Right cardiac atrium (tissue), 5 donors: Measurements from ENCODE around the gene PTPRU. TPM values are rescaled to one million over a fixed set of nuclear protein-coding genes. Genes with fewer than 3 reads are reported as not detected.

Experiments used
- ATAC-seq, 2 donors: fragments of 200-7000 bp; cut with Tn5 transposase; one replicate each; pipeline versions ENCODE4 v1.8.0 to v1.9.1; 2020; ENCODE audit warnings: moderate library complexity in 2 of 2, mild to moderate bottlenecking in 1 of 2
- DNase-seq, 3 donors: peaks; one replicate each; pipeline ENCODE4 v3.0.0-alpha.2; 2020
- H3K27ac ChIP-seq: one replicate; pipeline ENCODE4 v1.5.1; 2013; ENCODE audit warnings: mild to moderate bottlenecking, low read length, control low read depth, moderate library complexity
- H3K27me3 ChIP-seq: one replicate; pipeline ENCODE4 v1.6.1; 2013; ENCODE audit not compliant: control insufficient read depth, insufficient read depth
- H3K4me1 ChIP-seq: one replicate; pipeline ENCODE4 v1.6.1; 2013; ENCODE audit warnings: low read length; ENCODE audit not compliant: control insufficient read depth, insufficient read depth
- H3K4me3 ChIP-seq: one replicate; pipeline ENCODE4 v1.5.1; 2013; ENCODE audit warnings: low read length, control low read depth
- H3K9me3 ChIP-seq: one replicate; pipeline ENCODE4 v1.6.1; 2013; ENCODE audit warnings: low read length; ENCODE audit not compliant: control insufficient read depth
- WGBS: extraction: QIAGEN DNeasy Blood & Tissue Kit; methylation state at CpG from one replicate; pipeline ENCODE4 v1.1.7; 2013; 5-methylcytosine and 5-hydroxymethylcytosine counted together
- intact Hi-C, 4 donors: fragments of 100-400 bp; cut with DNase I; formaldehyde crosslinking; loops; one replicate each; pipeline versions ENCODE4 v1.11.0 to v1.14.0; 2022 to 2023
- polyA plus RNA-seq: library from polyadenylated mRNA; stranded (reverse); fragments of 200-250 nt; gene quantifications from one replicate; pipeline ENCODE4 v1.2.3, GENCODE V29; 2013
- total RNA-seq, 4 donors: library from RNA; stranded (reverse); fragmentation: NEBNext Ultra II Directional; extraction: Animal tissue kit (Norgen Biotek cat#: 25700); gene quantifications; one replicate each; pipeline ENCODE4 v1.2.1, GENCODE V29; 2021
- donor health status: healthy with polysubstance abuse.
- donor health status: DM: no; HTN: yes; CAD: no.
- donor health status: DM: no; HTN: no; CAD: no.
- donor health status: DM: no; HTN: yes; CAD: no; lungs with severe emphysema.
- donor health status: DM: yes; HTN: yes; CAD: no.

PTPRU gene
- total and polyA plus RNA-seq, 5 donors, result 13.7 to 29.9 (median 23.2) TPM

DNA sequence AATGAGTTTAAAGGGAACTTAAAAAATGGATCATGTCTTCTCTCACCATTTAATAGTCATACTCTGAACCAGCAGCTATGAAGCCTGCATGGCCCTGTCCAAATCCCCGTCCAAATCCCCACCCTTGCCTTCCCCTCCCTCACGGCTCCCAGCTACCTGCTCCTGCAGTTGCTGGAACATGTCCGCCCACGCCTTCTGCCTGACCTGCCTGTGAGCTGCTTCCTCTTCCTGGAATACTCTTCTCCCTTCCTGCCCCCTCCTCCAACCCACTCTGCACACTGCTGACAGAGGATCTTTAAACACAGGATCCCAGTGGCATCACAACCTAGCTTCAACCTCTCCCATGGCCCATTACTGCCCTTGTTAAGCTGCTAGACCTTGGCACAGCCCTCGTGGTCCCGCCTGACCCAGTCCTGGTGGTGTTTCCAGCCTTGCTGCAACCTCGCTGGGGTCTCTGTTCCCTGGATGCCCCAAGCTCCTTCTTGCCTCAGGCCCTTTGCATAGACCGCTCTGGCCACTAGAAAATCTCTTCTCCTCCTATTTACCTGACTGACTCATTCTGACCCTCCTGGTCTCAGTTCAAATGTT is 118.3 kb downstream of the PTPRU start:
- DNase-seq, result no peak
- no peak for ATAC-seq

DNA sequence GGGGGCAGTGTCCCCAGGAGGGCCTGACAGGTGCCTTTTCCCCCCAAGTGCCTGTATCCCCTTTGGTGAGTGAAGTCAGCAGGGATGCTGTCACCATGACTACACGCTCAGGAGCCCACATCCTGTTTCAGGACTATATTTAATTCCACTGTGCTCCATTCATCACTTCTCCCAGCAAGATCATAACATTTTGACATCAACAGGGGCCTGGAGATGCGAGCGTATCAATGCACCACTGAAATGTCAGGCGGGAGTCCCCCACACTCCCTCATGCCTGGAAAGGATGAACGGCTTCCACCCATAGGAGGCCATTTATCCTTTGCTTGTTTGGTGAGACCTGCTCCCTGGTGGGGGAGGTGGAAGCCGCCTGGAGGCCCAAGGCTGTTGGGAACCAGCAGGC is 119.1 kb downstream of the PTPRU start:
- ATAC-seq (no peak), DNase-seq (no peak)
- intact Hi-C loops, result no loop called here
- H3K4me3 ChIP-seq, result no peak overlapping the region
- H3K27ac ChIP-seq, result no peak overlapping the region
- no peaks in the 10 kb centered on the region for H3K27me3 ChIP-seq
- H3K9me3 ChIP-seq, result no peaks in the 10 kb centered on the region
- H3K4me1 ChIP-seq, result no peaks in the 10 kb centered on the region
- WGBS, result 69% methylated on average over 6 of the region's 6 CpGs

More for the DNA sequence above, 118.3 kb downstream of the PTPRU start:
- 64% methylated on average over 8 of the region's 8 CpGs for WGBS
- Histone ChIP-seq H3K27me3 (no peaks in the 10 kb centered on the region), H3K9me3 (no peaks in the 10 kb centered on the region), H3K4me1 (no peaks in the 10 kb centered on the region), H3K27ac (no peak overlapping the region), H3K4me3 (no peak overlapping the region)
- intact Hi-C loops, result no loop called here

DNA sequence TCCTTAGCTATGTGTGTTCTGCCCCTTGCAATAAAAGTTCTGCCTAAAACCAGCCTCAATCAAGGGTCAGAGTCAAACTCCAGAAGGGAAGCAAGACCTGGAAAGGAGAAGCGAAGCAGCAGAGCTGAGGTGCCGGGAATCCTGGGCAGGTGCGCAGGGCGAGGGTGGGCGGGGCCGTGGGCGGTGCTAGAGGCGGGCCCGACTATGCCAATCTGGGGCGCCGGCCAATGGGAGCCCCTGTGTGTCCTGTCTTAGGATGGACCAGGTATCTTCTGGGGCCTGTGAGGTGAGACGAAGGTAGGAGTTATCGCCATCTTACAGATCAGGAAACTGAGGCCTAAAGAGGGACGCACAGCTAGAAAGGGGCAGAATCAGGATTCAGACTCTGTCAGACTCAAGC is 120.3 kb downstream of the PTPRU start:
- Histone ChIP-seq H3K4me1 (no peaks in the 10 kb centered on the region), H3K27me3 (no peaks in the 10 kb centered on the region), H3K4me3 (no peak overlapping the region), H3K27ac (no peak overlapping the region), H3K9me3 (no peaks in the 10 kb centered on the region)
- WGBS, result 62% methylated on average over 14 of the region's 14 CpGs
- ATAC-seq (no peak), DNase-seq (no peak)
- intact Hi-C loops, result no loop called here

DNA sequence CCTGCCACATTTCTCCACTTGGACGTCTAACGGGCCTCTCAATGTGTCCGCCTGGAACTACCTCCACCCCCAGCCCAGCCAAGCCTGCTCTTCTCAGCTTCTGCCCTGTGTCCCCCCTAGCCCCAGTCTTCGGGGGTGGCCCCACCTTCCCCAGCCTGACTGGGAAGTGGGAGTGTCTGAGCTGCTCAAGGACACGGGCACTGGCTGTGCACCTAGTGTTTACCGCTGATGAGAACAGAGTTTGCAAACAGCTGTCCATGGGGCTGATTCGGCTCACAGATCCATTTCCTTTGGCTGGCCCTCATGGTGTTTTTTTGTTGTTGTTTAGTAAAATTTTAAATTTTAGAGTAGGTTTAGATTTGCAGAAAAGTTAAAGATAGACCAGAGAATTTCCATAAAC is 121.1 kb downstream of the PTPRU start:
- ATAC-seq (no peak), DNase-seq (no peak)
- Histone ChIP-seq H3K9me3 (no peaks in the 10 kb centered on the region), H3K4me1 (no peaks in the 10 kb centered on the region), H3K27me3 (no peaks in the 10 kb centered on the region), H3K27ac (no peak overlapping the region), H3K4me3 (no peak overlapping the region)
- intact Hi-C loops, result no loop called here
- 71% methylated on average over 7 of the region's 7 CpGs for WGBS

DNA sequence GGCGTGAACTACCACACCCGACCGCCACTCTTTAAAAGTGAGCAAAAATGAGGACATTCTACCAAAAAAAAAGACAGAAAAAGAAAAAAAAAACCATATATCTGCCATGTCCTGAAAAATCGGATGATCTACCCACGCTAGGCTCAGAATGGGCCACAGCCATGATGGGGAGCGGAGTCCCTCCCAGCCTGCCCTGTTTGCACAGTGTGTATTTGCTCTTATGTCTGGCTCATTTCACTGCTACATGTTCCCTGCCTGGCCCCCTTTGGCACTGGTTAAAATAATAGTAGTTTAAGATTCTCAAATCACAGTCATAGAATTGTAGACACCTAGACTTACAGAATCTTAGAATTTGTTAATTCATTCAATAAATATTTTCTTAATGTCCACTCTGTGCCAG is 121.9 kb downstream of the PTPRU start:
- Histone ChIP-seq H3K27me3 (no peaks in the 10 kb centered on the region), H3K9me3 (no peaks in the 10 kb centered on the region), H3K4me1 (no peaks in the 10 kb centered on the region), H3K4me3 (no peak overlapping the region), H3K27ac (no peak overlapping the region)
- DNase-seq (no peak), ATAC-seq (no peak)
- 92% methylated on average over 6 of the region's 6 CpGs for WGBS
- intact Hi-C loops, result no loop called here

DNA sequence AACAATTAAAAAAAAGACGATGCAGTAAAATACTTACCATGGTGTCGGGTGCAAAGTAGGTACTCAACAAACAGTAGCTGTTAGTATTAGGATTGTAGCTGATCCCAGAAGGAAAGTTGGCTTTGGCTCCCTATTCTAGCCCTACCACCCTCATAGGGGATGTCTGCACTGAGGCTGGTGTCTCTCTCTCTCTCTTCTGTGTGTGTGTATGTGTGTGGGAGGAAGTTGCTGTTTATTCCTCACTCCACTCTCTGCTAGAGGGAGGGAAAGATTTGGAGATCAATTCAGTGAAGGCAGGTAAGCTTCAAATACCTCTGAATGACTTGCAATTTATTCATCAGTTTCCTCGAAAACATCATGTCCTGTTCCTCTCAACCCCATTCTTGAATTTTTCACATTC is 124.4 kb downstream of the PTPRU start:
- Histone ChIP-seq H3K4me1 (no peaks in the 10 kb centered on the region), H3K9me3 (no peaks in the 10 kb centered on the region), H3K27ac (no peak overlapping the region), H3K4me3 (no peak overlapping the region), H3K27me3 (no peaks in the 10 kb centered on the region)
- intact Hi-C loops, result no loop called here
- DNase-seq (no peak), ATAC-seq (no peak)
- 88% methylated on average over 3 of the region's 3 CpGs for WGBS

DNA sequence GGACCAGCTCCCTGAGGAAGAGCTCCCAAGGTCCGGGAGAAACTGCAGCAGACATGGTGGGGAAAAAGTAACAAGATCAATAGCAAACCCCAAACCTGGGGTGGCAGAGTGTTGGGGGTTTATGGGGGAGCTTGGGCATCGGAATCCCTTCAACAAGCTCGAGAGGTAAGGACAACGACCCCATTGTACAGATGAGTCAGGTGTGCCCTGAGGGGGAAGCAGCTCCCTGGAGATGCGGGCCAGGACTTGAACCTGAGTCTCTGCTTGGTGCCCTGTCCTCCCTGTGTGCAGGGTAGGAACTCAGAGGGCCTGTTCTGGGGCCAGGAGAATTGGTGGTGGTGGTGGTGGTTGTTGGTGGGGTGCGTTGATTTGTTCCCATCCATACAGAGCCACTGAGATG is 125.4 kb downstream of the PTPRU start:
- Histone ChIP-seq H3K27ac (no peak overlapping the region), H3K4me3 (no peak overlapping the region), H3K27me3 (no peaks in the 10 kb centered on the region), H3K9me3 (no peaks in the 10 kb centered on the region), H3K4me1 (no peaks in the 10 kb centered on the region)
- DNase-seq (no peak), ATAC-seq (no peak)
- 80% methylated on average over 6 of the region's 6 CpGs for WGBS
- intact Hi-C loops, result no loop called here

DNA sequence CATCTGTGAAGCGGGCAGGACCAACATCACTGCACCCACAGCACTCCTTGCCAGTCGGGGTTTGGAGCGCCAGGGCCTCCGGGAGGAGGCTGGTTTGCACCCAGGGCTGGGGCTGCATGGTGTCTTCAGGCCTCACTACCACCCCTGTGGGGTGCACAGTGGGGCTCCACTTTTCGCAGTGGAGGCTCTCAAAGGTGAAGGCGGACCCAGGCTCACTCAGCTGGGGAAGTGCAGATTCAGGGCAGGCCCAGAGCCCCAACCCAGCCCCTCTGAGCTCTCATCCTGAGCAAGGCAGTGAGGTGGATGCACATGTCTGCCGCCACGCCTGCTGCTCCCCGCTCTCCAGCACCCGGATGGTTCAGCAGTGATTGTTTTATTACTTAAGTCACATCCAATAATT is 125.8 kb downstream of the PTPRU start:
- no peaks in the 10 kb centered on the region for H3K27me3 ChIP-seq
- DNase-seq, result no peak
- ATAC-seq, result no peak
- 83% methylated on average over 10 of the region's 10 CpGs for WGBS
- H3K27ac ChIP-seq, result no peak overlapping the region
- no peak overlapping the region for H3K4me3 ChIP-seq
- intact Hi-C loops, result no loop called here
- H3K9me3 ChIP-seq, result no peaks in the 10 kb centered on the region
- no peaks in the 10 kb centered on the region for H3K4me1 ChIP-seq

DNA sequence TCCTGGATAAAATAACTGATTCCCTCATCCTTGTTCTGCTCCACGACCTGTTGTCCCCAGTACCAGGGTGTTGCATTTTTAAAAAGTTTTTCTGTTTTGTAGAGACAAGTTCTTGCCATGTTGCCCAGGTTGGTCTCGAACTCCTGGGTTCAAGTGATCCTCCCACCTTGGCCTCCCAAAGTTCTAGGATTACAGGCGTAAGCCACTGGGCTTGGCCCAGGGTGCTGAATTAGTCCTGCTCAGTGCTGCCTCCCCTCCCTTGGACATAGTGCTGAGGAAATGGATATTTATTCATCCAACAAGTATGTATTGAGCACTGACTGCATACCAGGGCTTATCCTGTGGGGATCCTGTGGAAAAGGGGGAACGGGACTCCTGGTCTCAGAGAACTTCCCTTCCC is 126.4 kb downstream of the PTPRU start:
- Histone ChIP-seq H3K9me3 (no peaks in the 10 kb centered on the region), H3K27ac (no peak overlapping the region), H3K4me1 (no peaks in the 10 kb centered on the region), H3K4me3 (no peak overlapping the region), H3K27me3 (no peaks in the 10 kb centered on the region)
- ATAC-seq (no peak), DNase-seq (no peak)
- 71% methylated on average over 4 of the region's 4 CpGs for WGBS
- intact Hi-C loops, result no loop called here

DNA sequence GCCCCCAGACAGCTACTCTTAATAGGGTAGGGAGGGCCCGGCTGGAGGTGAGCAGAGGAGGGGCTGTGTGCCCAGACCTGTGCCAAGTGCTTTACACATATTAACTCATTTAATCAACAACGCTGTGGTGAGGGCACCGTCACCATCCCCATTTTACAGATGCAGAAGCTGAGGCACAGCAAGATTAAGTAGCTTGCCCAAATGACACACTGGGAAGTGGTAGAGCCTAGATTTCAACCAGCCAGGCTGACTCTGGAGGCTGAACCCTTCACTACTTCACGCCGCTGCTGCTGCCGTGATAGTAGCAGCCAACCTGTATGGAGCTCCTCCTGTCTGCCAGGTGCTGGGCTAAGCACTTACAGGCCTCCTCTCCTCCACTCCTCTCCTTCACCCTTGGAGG is 127.2 kb downstream of the PTPRU start:
- Histone ChIP-seq H3K4me1 (no peaks in the 10 kb centered on the region), H3K27ac (no peak overlapping the region), H3K27me3 (no peaks in the 10 kb centered on the region), H3K4me3 (no peak overlapping the region), H3K9me3 (no peaks in the 10 kb centered on the region)
- 94% methylated on average over 6 of the region's 6 CpGs for WGBS
- intact Hi-C loops, result no loop called here
- ATAC-seq (no peak), DNase-seq (no peak)

DNA sequence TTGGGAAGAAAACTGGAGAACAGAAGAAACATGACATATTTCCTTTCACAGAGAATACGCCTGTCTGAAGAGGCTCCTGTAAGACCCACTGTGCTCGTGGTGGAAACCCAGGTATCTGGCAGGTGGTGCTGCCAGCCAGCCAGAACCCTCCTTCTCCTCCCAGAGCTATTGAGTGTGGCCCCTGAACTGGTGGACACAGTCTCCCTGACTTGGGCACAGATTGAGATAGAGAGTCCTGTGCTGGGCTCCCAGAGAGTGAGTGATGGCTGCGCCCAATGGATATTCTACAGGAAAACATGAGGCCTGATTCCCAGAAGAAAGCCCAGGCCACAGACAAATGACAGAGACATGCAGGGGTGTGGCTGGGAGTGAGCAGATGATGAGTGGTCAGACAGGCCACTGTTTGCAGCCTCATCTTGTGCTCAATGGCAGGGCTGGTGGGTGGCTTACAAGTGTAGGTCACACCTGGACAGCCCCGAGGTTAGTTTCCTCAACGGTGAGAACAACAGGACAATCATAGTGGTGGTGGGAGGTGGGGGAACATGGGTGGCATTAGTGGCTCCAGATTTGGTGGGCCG is 127.9 kb downstream of the PTPRU start:
- no peak for DNase-seq
- 90% methylated on average over 6 of the region's 6 CpGs for WGBS
- intact Hi-C loops, result no loop called here
- Histone ChIP-seq H3K27me3 (no peaks in the 10 kb centered on the region), H3K9me3 (no peaks in the 10 kb centered on the region), H3K4me1 (no peaks in the 10 kb centered on the region), H3K4me3 (no peak overlapping the region), H3K27ac (no peak overlapping the region)
- no peak for ATAC-seq
